Measurements from ENCODE around the gene NCBP2. TPM values are rescaled to one million over a fixed set of nuclear protein-coding genes. Genes with fewer than 3 reads are reported as not detected.

The NCBP2 gene
- total and polyA plus RNA-seq, 2 experiments from 2014 or later: 78.4 to 98.9 TPM

DNA sequence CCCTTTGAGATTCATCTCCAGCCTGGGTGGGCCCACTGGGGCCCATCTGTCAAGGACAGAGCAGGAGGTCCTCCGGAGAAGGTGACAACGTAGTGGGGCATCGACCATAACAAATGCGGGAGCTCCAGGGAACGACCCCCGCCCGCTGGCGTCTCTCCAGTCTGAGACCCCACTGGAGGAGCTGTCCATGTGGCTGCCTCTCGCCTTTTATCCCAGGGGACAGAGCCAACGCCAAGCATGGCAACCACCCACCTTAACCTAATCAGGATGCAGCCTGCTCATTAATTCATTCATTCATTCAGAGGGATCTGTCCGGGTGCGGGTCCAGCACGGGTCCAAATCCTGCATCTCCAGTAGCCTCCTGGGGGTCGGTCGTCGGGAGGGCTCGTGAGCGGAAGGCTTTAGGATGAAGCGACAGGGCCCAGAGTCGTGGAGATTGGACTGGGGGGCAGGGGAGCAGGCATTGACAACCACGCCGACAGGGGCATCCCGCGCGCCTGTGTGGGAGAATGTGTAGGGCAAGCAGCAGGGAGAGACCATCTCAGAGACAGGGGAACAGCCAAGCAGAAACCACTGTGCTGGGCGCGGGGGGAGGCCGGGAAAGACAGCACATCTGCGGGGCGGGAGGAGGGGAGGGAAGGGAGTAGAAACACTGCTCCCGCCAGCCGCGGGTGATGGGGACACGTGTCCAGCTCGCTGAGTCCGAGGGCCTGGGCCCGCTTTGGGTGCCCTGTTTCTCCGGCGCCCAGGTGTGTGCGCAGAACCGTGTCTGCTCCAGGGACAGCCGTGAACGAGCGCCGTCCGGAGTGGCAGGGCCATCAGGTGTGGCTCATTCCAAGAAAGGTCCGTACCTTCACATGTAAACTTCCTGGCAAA is 24.4 kb upstream of the NCBP2 start:
- Histone ChIP-seq H3K27me3 (ENCODE audit: insufficient read depth) (peaks cover 80% of the 10 kb centered on the region), H3K9me2 (ENCODE audit: insufficient read depth) (no peaks in the 10 kb centered on the region), H3K4me1 (ENCODE audit: insufficient read depth) (no peaks in the 10 kb centered on the region; the same call in 1 of the 2 replicates), H3K27ac (ENCODE audit: low read depth) (no peak overlapping the region), H2AFZ (peak overlapping the region; percentile 95), H4K20me1 (replicated peaks; ENCODE audit: insufficient read depth) (no peaks in the 10 kb centered on the region), H3K4me3 (peak overlapping the region; percentile 54), H3K4me2 (peak overlapping the region; percentile 81), H3K79me2 (replicated peaks; ENCODE audit: insufficient read depth) (no peaks in the 10 kb centered on the region), H3F3A (replicated peaks; ENCODE audit: low read depth) (0 out of 2 replicates have a peak, but pooled peaks cover 6% of the 10 kb centered on the region), H3K36me3 (ENCODE audit: insufficient read depth) (no peaks in the 10 kb centered on the region)
- peak overlapping the region; percentile 71 for H3K4me3 Mint-ChIP-seq
- ATAC-seq: peak; percentile 38
- DNase-seq (ENCODE audit: low spot score): peak; percentile 70
- peaks cover 15% of the 10 kb centered on the region; the same call in 2 of the 3 replicates for H3K9me3 Mint-ChIP-seq
- H3K36me3 Mint-ChIP-seq (ENCODE audit: low read depth): peaks cover 8% of the 10 kb centered on the region
- H3K27ac Mint-ChIP-seq: no peak overlapping the region
- H3K4me1 Mint-ChIP-seq: peaks cover 8% of the 10 kb centered on the region; the same call in 2 of the 3 replicates
- TF ChIP-seq, protein P1, sequence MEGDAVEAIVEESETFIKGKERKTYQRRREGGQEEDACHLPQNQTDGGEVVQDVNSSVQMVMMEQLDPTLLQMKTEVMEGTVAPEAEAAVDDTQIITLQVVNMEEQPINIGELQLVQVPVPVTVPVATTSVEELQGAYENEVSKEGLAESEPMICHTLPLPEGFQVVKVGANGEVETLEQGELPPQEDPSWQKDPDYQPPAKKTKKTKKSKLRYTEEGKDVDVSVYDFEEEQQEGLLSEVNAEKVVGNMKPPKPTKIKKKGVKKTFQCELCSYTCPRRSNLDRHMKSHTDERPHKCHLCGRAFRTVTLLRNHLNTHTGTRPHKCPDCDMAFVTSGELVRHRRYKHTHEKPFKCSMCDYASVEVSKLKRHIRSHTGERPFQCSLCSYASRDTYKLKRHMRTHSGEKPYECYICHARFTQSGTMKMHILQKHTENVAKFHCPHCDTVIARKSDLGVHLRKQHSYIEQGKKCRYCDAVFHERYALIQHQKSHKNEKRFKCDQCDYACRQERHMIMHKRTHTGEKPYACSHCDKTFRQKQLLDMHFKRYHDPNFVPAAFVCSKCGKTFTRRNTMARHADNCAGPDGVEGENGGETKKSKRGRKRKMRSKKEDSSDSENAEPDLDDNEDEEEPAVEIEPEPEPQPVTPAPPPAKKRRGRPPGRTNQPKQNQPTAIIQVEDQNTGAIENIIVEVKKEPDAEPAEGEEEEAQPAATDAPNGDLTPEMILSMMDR (conservative IDR thresholded peaks at IDR 0.05; ENCODE audit: low read depth in 2 of 2): no peak
- 0 out of 2 replicates have a peak, but pooled peaks have one; percentile 30 for TF ChIP-seq POLR2AphosphoS5 (IDR thresholded peaks at IDR 0.05; ENCODE audit: low read depth)
- H3K27me3 Mint-ChIP-seq (ENCODE audit: insufficient read depth, low read depth, poor library complexity): peaks cover 56% of the 10 kb centered on the region

DNA sequence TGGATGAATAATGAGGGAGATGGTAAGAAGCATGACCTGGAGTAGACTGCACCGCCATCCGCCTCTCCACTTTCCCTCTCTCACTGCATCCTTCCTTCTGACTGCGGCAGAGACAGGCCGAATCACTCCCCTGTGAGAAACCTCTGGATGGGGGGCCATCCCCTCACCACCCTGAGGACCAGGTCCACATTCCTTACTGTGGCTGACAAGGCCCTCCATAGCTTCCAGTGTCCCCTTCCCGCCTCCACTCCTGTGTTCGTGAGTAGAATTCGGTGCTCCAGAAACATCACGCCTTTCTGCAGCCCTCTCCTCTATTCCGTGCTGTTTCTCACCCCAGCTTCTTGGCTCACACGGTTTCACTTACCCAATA is 23.5 kb upstream of the NCBP2 start:
- Histone ChIP-seq H3K9me2 (ENCODE audit: insufficient read depth) (no peaks in the 10 kb centered on the region), H4K20me1 (replicated peaks; ENCODE audit: insufficient read depth) (no peaks in the 10 kb centered on the region), H3K4me1 (ENCODE audit: insufficient read depth) (no peaks in the 10 kb centered on the region; the same call in 1 of the 2 replicates), H3K4me3 (no peak overlapping the region), H3K79me2 (replicated peaks; ENCODE audit: insufficient read depth) (no peaks in the 10 kb centered on the region), H2AFZ (no peak overlapping the region), H3K4me2 (no peak overlapping the region), H3K27ac (ENCODE audit: low read depth) (no peak overlapping the region), H3F3A (replicated peaks; ENCODE audit: low read depth) (0 out of 2 replicates have a peak, but pooled peaks cover 6% of the 10 kb centered on the region), H3K27me3 (ENCODE audit: insufficient read depth) (peaks cover 70% of the 10 kb centered on the region), H3K36me3 (ENCODE audit: insufficient read depth) (no peaks in the 10 kb centered on the region)
- Mint-ChIP-seq H3K4me1 (peaks cover 8% of the 10 kb centered on the region; the same call in 2 of the 3 replicates), H3K27ac (no peak overlapping the region), H3K4me3 (no peak overlapping the region), H3K36me3 (ENCODE audit: low read depth) (peaks cover 4% of the 10 kb centered on the region; the same call in 2 of the 3 replicates), H3K9me3 (peaks cover 6% of the 10 kb centered on the region; the same call in 2 of the 3 replicates), H3K27me3 (ENCODE audit: insufficient read depth, low read depth, poor library complexity) (peaks cover 48% of the 10 kb centered on the region)
- ATAC-seq (no peak), DNase-seq (ENCODE audit: low spot score) (no peak)
- no peak for TF ChIP-seq NANOG (IDR thresholded peaks at IDR 0.05; ENCODE audit: borderline replicate concordance)

DNA sequence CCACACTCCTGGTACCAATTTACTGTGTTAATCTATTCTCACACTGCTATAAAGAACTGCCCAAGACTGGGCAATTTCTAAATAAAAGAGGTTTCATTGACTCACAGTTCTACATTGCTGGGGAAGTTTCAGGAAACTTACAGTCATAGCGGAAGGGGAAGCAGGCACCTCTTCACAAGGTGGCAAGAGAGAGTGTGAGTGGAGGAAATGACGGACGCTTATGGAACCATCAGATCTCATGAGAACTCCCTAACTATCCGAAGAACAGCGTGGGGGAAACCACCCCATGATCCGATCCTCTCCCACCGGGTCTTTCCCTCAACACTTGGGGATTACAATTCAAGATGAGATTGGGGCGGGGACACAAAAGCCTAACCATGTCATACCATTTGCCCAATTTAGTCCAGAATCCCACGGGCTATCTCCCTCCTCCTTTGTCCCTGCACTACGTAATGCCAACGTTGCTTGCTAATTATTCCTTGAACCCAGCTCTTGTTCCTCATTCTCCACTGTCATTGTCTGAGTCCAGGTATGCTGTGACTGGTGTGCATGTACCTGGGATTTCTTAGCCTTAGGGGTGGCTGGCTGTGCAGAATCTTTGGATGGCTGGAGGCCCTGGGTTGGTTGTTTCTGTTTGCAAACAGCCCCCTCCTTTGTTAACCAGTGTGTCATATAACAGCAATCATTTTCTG is 22.9 kb upstream of the NCBP2 start:
- DNase-seq (ENCODE audit: low spot score) (no peak), ATAC-seq (no peak)
- no peak overlapping the region for H2AFZ ChIP-seq
- 0 out of 2 replicates have a peak, but pooled peaks cover 6% of the 10 kb centered on the region for H3F3A ChIP-seq (replicated peaks; ENCODE audit: low read depth)
- peaks cover 2% of the 10 kb centered on the region; the same call in 1 of the 3 replicates for H3K36me3 Mint-ChIP-seq (ENCODE audit: low read depth)
- H3K4me3 ChIP-seq: no peak overlapping the region
- H3K4me1 Mint-ChIP-seq: peaks cover 8% of the 10 kb centered on the region; the same call in 2 of the 3 replicates
- H4K20me1 ChIP-seq (replicated peaks; ENCODE audit: insufficient read depth): no peaks in the 10 kb centered on the region
- no peaks in the 10 kb centered on the region for H3K9me2 ChIP-seq (ENCODE audit: insufficient read depth)
- no peak overlapping the region for H3K4me2 ChIP-seq
- no peaks in the 10 kb centered on the region for H3K79me2 ChIP-seq (replicated peaks; ENCODE audit: insufficient read depth)
- no peaks in the 10 kb centered on the region for H3K36me3 ChIP-seq (ENCODE audit: insufficient read depth)
- peaks cover 65% of the 10 kb centered on the region for H3K27me3 ChIP-seq (ENCODE audit: insufficient read depth)
- no peak overlapping the region for H3K27ac Mint-ChIP-seq
- H3K27me3 Mint-ChIP-seq (ENCODE audit: insufficient read depth, low read depth, poor library complexity): peaks cover 46% of the 10 kb centered on the region
- no peaks in the 10 kb centered on the region; the same call in 1 of the 2 replicates for H3K4me1 ChIP-seq (ENCODE audit: insufficient read depth)
- no peak overlapping the region for H3K4me3 Mint-ChIP-seq
- H3K9me3 Mint-ChIP-seq: peaks cover 3% of the 10 kb centered on the region; the same call in 2 of the 3 replicates
- no peak overlapping the region for H3K27ac ChIP-seq (ENCODE audit: low read depth)
- TF ChIP-seq, protein P2, sequence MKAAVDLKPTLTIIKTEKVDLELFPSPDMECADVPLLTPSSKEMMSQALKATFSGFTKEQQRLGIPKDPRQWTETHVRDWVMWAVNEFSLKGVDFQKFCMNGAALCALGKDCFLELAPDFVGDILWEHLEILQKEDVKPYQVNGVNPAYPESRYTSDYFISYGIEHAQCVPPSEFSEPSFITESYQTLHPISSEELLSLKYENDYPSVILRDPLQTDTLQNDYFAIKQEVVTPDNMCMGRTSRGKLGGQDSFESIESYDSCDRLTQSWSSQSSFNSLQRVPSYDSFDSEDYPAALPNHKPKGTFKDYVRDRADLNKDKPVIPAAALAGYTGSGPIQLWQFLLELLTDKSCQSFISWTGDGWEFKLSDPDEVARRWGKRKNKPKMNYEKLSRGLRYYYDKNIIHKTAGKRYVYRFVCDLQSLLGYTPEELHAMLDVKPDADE (IDR thresholded peaks at IDR 0.05): no peak
- no peak for TF ChIP-seq ZNF331 (CRISPR knock-in tag; IDR thresholded peaks at IDR 0.05; ENCODE audit: low read depth)
- no peak for TF ChIP-seq JUNB (IDR thresholded peaks at IDR 0.05; ENCODE audit: unreplicated experiment)
- TF ChIP-seq EZH2phosphoT487 (IDR thresholded peaks at IDR 0.05; ENCODE audit: unreplicated experiment): no peak
- no peak for TF ChIP-seq NANOG (IDR thresholded peaks at IDR 0.05; ENCODE audit: borderline replicate concordance)
- TF ChIP-seq, protein P3, sequence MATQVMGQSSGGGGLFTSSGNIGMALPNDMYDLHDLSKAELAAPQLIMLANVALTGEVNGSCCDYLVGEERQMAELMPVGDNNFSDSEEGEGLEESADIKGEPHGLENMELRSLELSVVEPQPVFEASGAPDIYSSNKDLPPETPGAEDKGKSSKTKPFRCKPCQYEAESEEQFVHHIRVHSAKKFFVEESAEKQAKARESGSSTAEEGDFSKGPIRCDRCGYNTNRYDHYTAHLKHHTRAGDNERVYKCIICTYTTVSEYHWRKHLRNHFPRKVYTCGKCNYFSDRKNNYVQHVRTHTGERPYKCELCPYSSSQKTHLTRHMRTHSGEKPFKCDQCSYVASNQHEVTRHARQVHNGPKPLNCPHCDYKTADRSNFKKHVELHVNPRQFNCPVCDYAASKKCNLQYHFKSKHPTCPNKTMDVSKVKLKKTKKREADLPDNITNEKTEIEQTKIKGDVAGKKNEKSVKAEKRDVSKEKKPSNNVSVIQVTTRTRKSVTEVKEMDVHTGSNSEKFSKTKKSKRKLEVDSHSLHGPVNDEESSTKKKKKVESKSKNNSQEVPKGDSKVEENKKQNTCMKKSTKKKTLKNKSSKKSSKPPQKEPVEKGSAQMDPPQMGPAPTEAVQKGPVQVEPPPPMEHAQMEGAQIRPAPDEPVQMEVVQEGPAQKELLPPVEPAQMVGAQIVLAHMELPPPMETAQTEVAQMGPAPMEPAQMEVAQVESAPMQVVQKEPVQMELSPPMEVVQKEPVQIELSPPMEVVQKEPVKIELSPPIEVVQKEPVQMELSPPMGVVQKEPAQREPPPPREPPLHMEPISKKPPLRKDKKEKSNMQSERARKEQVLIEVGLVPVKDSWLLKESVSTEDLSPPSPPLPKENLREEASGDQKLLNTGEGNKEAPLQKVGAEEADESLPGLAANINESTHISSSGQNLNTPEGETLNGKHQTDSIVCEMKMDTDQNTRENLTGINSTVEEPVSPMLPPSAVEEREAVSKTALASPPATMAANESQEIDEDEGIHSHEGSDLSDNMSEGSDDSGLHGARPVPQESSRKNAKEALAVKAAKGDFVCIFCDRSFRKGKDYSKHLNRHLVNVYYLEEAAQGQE (IDR thresholded peaks at IDR 0.05; ENCODE audit: unreplicated experiment): no peak
- TF ChIP-seq STAT1 (IDR thresholded peaks at IDR 0.05; ENCODE audit: unreplicated experiment): no peak

All from GM23338 (cell line).